Activated T-cell treated with anti-CD3 and anti-CD28 coated beads for 48 hours (primary cell): ENCODE measurements around the gene DISP2.

Source experiments
- DNase-seq: peaks from one replicate; pipeline ENCODE4 v3.0.0-alpha.2; 2020; ENCODE audit warnings: low read depth

The DISP2 gene

DNA sequence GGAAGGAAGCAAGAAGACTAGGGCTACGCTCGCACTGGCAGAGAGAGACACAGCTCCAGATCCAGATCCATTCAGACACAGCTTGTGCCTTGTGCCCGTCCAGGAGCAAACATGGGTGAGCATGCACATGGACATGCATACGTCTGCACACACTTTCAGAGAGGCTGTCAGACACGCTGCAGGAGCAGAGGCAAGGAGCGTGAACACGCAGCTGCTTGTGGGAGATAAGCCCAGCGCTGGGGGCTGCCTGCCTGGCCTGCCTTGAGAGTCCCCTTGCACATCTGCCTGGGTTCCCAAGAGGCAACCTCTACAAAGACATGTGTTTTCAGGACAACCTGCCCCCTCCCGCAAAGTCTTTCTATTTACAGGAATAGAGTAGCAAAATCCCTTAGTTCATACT is 69.2 kb downstream of the DISP2 start:
- no peak for DNase-seq

DNA sequence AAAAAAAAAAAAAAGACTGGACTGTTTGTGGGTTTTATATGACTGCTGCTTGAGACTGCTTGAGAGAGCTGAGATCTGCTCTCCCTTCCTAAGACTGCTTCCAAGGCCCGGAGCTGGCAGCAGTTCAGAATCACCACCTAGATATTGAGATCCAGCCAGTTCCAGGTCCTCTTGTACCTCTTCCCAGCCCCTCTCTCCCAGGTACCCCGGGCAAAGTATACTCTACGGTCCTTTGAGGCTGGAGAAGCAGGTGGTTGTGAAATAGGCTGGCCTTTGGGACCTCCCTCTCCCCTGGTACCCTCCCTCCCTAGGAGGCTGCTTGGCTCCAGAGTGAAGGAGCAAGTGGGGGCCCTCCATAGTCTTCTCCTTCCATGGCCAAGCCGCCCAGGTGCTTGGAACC is 70.2 kb downstream of the DISP2 start:
- DNase-seq: no peak
